Spinal cord (tissue), 10 donors: Measurements from ENCODE around the gene STXBP6. TPM values are rescaled to one million over a fixed set of nuclear protein-coding genes. Genes with fewer than 3 reads are reported as not detected.

Experiments used
- DNase-seq, 6 donors: peaks; one replicate each; pipeline versions ENCODE4 v3.0.0 to v3.0.0-alpha.2; 2013 to 2015; ENCODE audit warnings: low spot score in 6 of 6, low read depth in 4 of 6
- H3K27ac ChIP-seq: one replicate; pipeline ENCODE4 v1.5.1; 2013; ENCODE audit warnings: low read depth, low read length, control low read depth
- H3K27me3 ChIP-seq: one replicate; pipeline ENCODE4 v1.6.1; 2013; ENCODE audit warnings: low read length; ENCODE audit not compliant: control insufficient read depth, insufficient read depth
- H3K36me3 ChIP-seq: one replicate; pipeline ENCODE4 v1.6.1; 2013; ENCODE audit warnings: low read length; ENCODE audit not compliant: control insufficient read depth, insufficient read depth
- H3K4me1 ChIP-seq: one replicate; pipeline ENCODE4 v1.6.1; 2013; ENCODE audit warnings: low read length; ENCODE audit not compliant: control insufficient read depth, insufficient read depth
- H3K4me3 ChIP-seq: one replicate; pipeline ENCODE4 v1.5.1; 2013; ENCODE audit warnings: low read depth, low read length, control low read depth
- H3K9me3 ChIP-seq: one replicate; pipeline ENCODE4 v1.6.1; 2013; ENCODE audit warnings: low read length; ENCODE audit not compliant: control insufficient read depth, insufficient read depth
- WGBS: methylation state at CpG from one replicate; pipeline ENCODE4 v1.1.5; 2013; ENCODE audit warnings: missing lambda C conversion rate; ENCODE audit not compliant: insufficient coverage; 5-methylcytosine and 5-hydroxymethylcytosine counted together
- polyA plus RNA-seq, 2 donors: library from polyadenylated mRNA; unstranded; fragments of 120-200 nt; gene quantifications; one replicate each; pipeline ENCODE4 v1.2.1, GENCODE V29; 2013; ENCODE audit not compliant: insufficient read length in 2 of 2
- total RNA-seq, 2 donors: library from RNA; depleted of rRNA in 1 of 2; stranded (reverse); fragments of 120-200 nt in 1 of 2; fragments of >200 nt in 1 of 2; gene quantifications; one replicate each; pipeline versions ENCODE4 v1.2.3 to v1.2.4, GENCODE V29; 2013 to 2014
- donor health status: healthy.

The STXBP6 gene
- total and polyA plus RNA-seq, 4 donors, result 24.5 to 49.3 (median 36.9) TPM

- H3K9me3 ChIP-seq, result peaks cover 2% of the 10 kb centered on the region
- no peaks in the 10 kb centered on the region for H3K36me3 ChIP-seq
- no peaks in the 10 kb centered on the region for H3K4me1 ChIP-seq
- H3K27me3 ChIP-seq, result no peaks in the 10 kb centered on the region
- no CpG with 5 or more reads among the region's 1 CpG for WGBS
- no peak overlapping the region for H3K27ac ChIP-seq
- DNase-seq, result no peak
- no peak overlapping the region for H3K4me3 ChIP-seq
These were observed 183.8 kb downstream of the STXBP6 start for GRCh38 chr14:24866067-24866639.

- H3K36me3 ChIP-seq, result no peaks in the 10 kb centered on the region
- no CpG with 5 or more reads among the region's 7 CpGs for WGBS
- DNase-seq, result no peak
- H3K27ac ChIP-seq, result no peak overlapping the region
- H3K4me1 ChIP-seq, result no peaks in the 10 kb centered on the region
- H3K9me3 ChIP-seq, result peaks cover 2% of the 10 kb centered on the region
- no peak overlapping the region for H3K4me3 ChIP-seq
- no peaks in the 10 kb centered on the region for H3K27me3 ChIP-seq
These were observed 185.8 kb downstream of the STXBP6 start for GRCh38 chr14:24863968-24864684.

- peaks cover 2% of the 10 kb centered on the region for H3K9me3 ChIP-seq
- no peak overlapping the region for H3K27ac ChIP-seq
- no peak overlapping the region for H3K4me3 ChIP-seq
- no peaks in the 10 kb centered on the region for H3K36me3 ChIP-seq
- H3K27me3 ChIP-seq, result no peaks in the 10 kb centered on the region
- no peak for DNase-seq
- WGBS, result 100% methylated on average over 1 of the region's 4 CpGs
- H3K4me1 ChIP-seq, result no peaks in the 10 kb centered on the region
These were observed 188.8 kb downstream of the STXBP6 start for GRCh38 chr14:24861083-24861630.

DNA sequence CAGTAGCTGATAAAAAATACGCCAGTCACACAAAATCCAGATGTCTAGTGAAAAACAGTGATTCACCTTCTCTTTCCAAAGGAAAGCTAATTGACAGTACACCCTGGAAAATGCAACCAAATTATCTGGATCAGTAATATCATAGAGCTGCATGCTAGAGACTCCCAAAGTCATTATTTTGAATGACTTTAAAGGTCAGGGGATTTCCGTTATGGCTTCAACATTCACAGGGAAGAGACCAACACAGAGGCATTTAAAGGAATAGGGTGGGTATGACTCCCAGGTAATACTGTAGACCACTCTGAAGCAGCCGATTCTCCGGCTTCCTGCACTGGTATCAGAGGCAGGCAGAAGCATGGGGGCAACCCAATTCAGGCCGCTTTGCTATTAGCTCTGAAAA is 190.4 kb downstream of the STXBP6 start:
- Histone ChIP-seq H3K27me3 (no peaks in the 10 kb centered on the region), H3K4me3 (no peak overlapping the region), H3K9me3 (no peaks in the 10 kb centered on the region), H3K27ac (no peak overlapping the region), H3K36me3 (no peaks in the 10 kb centered on the region), H3K4me1 (no peaks in the 10 kb centered on the region)
- DNase-seq, result no peak
- 62% methylated on average over 3 of the region's 5 CpGs for WGBS

DNA sequence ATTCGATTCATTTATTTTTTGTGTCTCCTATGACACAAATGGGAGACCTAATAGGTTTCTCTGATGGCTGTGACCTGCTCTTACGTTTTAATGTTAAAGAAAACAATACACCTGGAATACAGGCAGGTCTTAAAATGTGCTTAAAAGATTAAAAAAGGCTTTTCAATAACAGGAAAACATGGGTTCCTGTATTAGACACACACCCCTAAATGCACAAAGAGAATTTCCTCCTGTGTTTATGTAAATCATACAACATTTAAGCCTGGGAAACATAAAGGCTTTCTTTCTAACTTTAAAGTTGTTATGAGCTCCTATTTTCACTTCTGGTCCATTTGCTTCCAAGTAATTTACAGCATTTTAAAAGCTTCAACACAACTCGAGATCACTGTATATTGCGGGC is 191.3 kb downstream of the STXBP6 start:
- WGBS, result 100% methylated on average over 1 of the region's 4 CpGs

DNA sequence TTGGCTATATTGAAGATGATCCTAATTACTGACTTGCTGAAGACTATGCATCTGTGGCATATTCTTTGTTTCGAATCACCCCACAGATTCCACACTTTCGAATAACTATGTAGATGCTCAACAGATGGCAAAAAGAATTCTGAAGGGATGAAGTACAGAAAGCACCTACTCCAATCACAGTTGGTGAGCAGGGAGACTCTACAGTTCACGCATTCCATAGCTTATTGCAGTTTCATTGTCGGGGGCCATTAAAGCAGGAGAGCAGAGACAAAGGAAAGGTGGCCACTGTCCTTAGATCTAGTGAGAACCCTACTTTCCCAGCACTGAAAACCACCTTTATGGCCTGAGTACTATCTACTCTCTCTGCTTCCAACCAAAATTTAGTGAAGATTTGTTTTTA is 191.9 kb downstream of the STXBP6 start:
- no peaks in the 10 kb centered on the region for H3K9me3 ChIP-seq
- WGBS, result 78% methylated on average over 3 of the region's 4 CpGs
- H3K4me3 ChIP-seq, result no peak overlapping the region
- H3K4me1 ChIP-seq, result no peaks in the 10 kb centered on the region
- no peaks in the 10 kb centered on the region for H3K36me3 ChIP-seq
- no peak overlapping the region for H3K27ac ChIP-seq
- no peaks in the 10 kb centered on the region for H3K27me3 ChIP-seq
- DNase-seq, result no peak

More for the DNA sequence above, 191.3 kb downstream of the STXBP6 start:
- no peaks in the 10 kb centered on the region for H3K36me3 ChIP-seq
- H3K27me3 ChIP-seq, result no peaks in the 10 kb centered on the region
- no peaks in the 10 kb centered on the region for H3K9me3 ChIP-seq
- no peak for DNase-seq
- H3K4me3 ChIP-seq, result no peak overlapping the region
- no peak overlapping the region for H3K27ac ChIP-seq
- no peaks in the 10 kb centered on the region for H3K4me1 ChIP-seq

DNA sequence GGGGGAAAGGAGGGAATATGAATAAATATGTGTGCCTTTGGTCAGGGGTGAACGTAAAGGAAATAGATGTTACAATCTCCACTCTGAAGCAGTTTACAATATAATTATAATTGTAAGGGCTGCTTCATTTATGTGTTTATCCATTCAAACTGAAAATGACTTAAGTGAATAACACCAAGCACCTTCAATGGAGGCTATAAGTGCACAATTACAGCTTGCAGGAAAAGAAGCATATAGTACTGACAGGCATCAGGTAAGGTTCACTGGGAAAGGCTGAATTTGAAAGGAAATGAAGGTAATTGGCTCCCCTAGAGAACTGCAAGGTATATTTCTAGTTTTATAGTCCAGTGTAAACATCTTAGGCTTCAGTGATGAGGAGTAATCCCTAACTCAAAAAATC is 192.7 kb downstream of the STXBP6 start:
- WGBS, result no CpG with 5 or more reads among the region's 1 CpG
- Histone ChIP-seq H3K9me3 (no peaks in the 10 kb centered on the region), H3K4me3 (no peak overlapping the region), H3K36me3 (no peaks in the 10 kb centered on the region), H3K4me1 (no peaks in the 10 kb centered on the region), H3K27ac (no peak overlapping the region), H3K27me3 (no peaks in the 10 kb centered on the region)
- no peak for DNase-seq

DNA sequence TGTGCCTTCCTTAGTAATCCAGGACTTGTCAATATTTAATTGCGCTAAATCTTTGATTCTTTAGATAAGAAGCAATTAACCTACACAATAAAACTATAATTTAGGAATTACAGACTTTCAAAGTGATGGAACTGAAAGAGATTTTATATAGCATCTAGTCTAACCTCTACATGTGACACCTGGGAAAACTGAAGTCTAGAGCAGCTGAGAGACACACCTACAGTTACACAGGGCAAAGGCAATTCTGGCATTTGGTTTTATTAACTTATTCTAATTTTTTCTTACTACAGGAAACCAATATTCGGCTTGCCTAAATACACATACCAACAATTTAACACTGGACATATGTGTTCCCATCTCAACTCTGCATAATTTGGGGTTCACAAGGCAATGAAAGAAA is 196.5 kb downstream of the STXBP6 start:
- WGBS, result no CpG with 5 or more reads among the region's 2 CpGs
- Histone ChIP-seq H3K9me3 (no peaks in the 10 kb centered on the region), H3K27ac (no peak overlapping the region), H3K36me3 (no peaks in the 10 kb centered on the region), H3K4me3 (no peak overlapping the region), H3K4me1 (no peaks in the 10 kb centered on the region), H3K27me3 (no peaks in the 10 kb centered on the region)
- DNase-seq, result no peak

DNA sequence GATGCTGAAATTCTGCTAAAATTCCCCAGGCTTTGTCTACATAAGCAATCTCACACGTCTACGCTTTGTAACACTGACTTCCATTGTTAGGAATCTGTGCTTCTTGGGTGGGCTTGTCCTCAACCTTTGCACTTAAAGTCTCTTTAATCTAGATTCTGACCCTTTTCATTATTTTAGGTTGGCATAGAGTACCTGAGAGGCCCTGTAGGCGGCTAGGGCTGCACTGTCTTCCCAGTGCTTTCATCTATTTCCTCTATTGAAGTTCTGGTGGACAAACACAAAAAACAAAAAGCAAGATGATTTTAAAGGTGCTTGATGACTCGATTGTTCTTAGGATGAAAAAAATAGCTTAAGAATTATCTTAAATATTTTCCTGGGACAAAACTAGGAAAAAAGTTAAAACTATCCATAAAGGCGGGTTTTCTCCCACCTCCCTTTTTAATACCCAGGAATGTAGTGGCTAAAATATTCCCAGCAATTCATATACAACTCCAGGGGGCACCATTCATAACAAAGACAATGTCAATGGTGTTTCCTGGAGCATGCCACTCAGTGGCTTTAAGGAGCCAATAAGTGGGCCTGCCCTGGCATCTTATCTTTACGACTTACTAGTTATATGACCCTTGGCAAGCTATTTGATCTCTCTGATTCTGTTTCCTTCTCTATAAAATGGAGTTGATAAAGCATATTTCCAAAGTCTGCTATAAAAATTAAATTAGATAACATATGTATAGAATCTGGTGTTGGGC is 197.5 kb downstream of the STXBP6 start:
- 81% methylated on average over 3 of the region's 6 CpGs for WGBS
- Histone ChIP-seq H3K4me1 (no peaks in the 10 kb centered on the region), H3K9me3 (no peaks in the 10 kb centered on the region), H3K36me3 (no peaks in the 10 kb centered on the region), H3K27me3 (no peaks in the 10 kb centered on the region), H3K4me3 (no peak overlapping the region), H3K27ac (no peak overlapping the region)
- no peak for DNase-seq
